Measurements from ENCODE around the gene PRPSAP1.

PRPSAP1 gene

GRCh38 chr17:76263896-76264295, 89.8 kb downstream of the PRPSAP1 start:
- no peak for DNase-seq

- peak; percentile 27 for DNase-seq
Measured at GRCh38 chr17:76262732-76263344, 90.9 kb downstream of the PRPSAP1 start.

- DNase-seq = no peak
Measured at GRCh38 chr17:76261421-76262215, 92.1 kb downstream of the PRPSAP1 start.

- no peak for DNase-seq
Measured at GRCh38 chr17:76260669-76261068, 93.0 kb downstream of the PRPSAP1 start.

- DNase-seq = no peak
Measured at GRCh38 chr17:76260220-76260619, 93.5 kb downstream of the PRPSAP1 start.
